HUES48 (cell line): ENCODE data around the gene ZFPL1.
A peak's percentile ranks its signal among the peaks of the same experiment; 100 is the strongest.

Source experiments
- H3K27ac ChIP-seq: one replicate; pipeline ENCODE4 v1.7.0; 2013; ENCODE audit warnings: low read depth, low read length, inconsistent platforms
- H3K27me3 ChIP-seq: 2 replicates; pipeline ENCODE4 v1.6.1; 2013; ENCODE audit warnings: mild to moderate bottlenecking, low read length; ENCODE audit not compliant: control insufficient read depth, insufficient read depth
- H3K36me3 ChIP-seq: 2 replicates; pipeline ENCODE4 v1.6.1; 2013; ENCODE audit warnings: low read length; ENCODE audit not compliant: control insufficient read depth, insufficient read depth
- H3K4me1 ChIP-seq: 2 replicates; pipeline ENCODE4 v1.6.1; 2013; ENCODE audit warnings: mild to moderate bottlenecking, low read length; ENCODE audit not compliant: control insufficient read depth, insufficient read depth
- H3K4me3 ChIP-seq: 2 replicates; pipeline ENCODE4 v1.5.1; 2013; ENCODE audit warnings: mild to moderate bottlenecking, low read depth, low read length
- H3K9ac ChIP-seq: 2 replicates; pipeline ENCODE4 v1.6.1; 2013; ENCODE audit warnings: mild to moderate bottlenecking, low read depth, low read length, moderate library complexity
- H3K9me3 ChIP-seq: 2 replicates; pipeline ENCODE4 v1.6.1; 2013; ENCODE audit warnings: low read length; ENCODE audit not compliant: control insufficient read depth, insufficient read depth

Gene ZFPL1

DNA sequence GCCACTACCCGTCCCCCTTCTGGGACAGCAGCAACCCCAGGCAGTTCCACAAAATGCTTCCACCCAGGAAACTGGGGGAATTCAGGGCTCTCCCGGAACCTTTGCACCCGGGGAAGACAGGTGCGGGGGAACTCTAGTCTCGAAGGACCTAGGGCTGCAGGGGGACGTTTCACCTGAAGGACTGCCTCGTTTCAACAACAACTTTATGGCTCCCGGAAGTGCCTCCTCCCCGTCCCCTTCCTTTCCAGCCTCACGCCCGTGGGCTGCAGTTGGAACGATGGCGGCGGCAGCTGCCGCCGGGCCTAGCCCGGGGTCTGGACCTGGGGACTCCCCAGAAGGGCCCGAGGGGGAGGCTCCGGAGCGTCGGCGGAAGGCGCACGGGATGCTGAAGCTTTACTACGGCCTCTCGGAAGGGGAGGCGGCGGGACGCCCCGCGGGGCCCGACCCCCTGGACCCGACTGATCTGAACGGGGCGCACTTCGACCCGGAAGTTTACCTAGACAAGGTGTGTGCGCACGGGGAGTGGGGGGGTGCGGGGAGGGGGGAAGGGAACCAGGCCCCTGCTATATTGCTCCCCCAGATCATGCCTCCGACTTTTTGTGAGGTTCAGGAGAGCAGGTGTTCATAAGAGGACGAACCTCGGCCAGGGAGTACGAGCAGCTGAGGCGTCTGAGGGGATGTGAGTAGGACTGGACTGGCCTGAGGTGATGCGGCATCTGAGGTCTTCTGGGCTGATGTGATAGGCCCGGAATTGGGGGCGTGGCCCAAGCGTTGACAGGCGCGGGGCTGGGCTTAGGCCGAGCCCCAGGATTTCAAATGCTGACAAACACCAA is 12.2 kb downstream of the ZFPL1 start, which contains the start of gene VPS51:
TSS of gene VPS51 (plus strand) at position 241 of the 833 bp plus-strand sequence. CDS start at position 278, 37 bp downstream.
- peak within 1 kb of the TSS; percentile 88 for H3K27ac ChIP-seq
- H3K27me3 ChIP-seq = no peaks in the 10 kb centered on the region
- H3K9ac ChIP-seq = peak within 1 kb of the TSS; percentile 80
- H3K36me3 ChIP-seq = peaks cover 13% of the 10 kb centered on the region
- H3K4me3 ChIP-seq = peak within 1 kb of the TSS; percentile 86
- no peaks in the 10 kb centered on the region for H3K9me3 ChIP-seq
- peaks cover 3% of the 10 kb centered on the region; the same call in 1 of the 2 replicates for H3K4me1 ChIP-seq

DNA sequence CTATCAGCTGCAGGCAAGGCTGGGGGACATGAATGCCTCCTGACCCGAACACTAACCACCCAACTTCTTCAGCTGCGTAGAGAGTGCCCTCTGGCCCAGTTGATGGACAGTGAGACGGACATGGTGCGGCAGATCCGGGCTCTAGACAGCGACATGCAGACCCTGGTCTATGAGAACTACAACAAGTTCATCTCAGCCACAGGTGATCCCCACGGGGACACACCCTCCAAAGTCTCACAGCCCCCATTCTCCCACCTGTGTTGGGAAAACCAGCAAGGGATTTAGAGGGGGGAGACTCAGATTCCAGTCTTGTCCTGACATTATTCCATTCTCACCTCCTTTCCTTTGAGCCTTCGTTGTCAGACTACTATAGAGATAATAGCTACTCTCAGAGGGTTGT is 12.9 kb downstream of the ZFPL1 start:
- Histone ChIP-seq H3K36me3 (peaks cover 13% of the 10 kb centered on the region), H3K4me1 (peaks cover 3% of the 10 kb centered on the region; the same call in 1 of the 2 replicates), H3K9me3 (no peaks in the 10 kb centered on the region), H3K4me3 (peak overlapping the region; percentile 86), H3K9ac (no peak overlapping the region), H3K27me3 (no peaks in the 10 kb centered on the region), H3K27ac (no peak overlapping the region)

DNA sequence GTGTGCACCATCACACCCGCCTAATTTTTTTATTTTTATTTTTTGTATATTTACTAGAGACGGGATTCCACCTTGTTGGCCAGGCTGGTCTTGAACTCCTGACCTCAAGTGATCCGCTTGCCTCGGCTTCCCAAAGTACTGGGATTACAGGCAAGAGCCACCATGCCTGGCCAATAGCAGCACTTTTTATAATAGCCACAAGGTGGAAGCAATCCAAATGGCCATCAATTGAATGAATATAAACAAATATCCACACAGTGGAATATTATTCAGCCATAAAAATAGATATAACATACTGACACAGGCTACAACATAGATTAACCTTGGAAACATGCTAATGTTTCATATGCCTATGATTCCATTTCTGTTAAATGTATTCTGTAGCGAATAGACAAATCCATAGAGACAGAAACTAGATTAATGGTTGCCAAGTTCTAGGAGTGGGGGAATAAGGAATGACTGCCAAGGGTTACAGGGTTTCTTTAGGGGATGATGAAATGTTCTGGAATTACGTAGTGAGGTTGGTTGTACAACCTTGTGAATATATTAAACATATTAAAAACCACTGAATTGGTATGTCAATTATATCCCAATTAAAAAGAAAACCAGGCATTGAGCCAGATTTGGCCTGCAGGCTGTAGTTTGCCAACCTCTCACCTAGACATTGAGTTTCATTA is 16.8 kb downstream of the ZFPL1 start:
- Histone ChIP-seq H3K27me3 (no peaks in the 10 kb centered on the region), H3K4me1 (peaks cover under 1% of the 10 kb centered on the region; the same call in 1 of the 2 replicates), H3K4me3 (no peak overlapping the region), H3K36me3 (peaks cover 27% of the 10 kb centered on the region), H3K9me3 (no peaks in the 10 kb centered on the region), H3K27ac (no peak overlapping the region), H3K9ac (no peak overlapping the region)

DNA sequence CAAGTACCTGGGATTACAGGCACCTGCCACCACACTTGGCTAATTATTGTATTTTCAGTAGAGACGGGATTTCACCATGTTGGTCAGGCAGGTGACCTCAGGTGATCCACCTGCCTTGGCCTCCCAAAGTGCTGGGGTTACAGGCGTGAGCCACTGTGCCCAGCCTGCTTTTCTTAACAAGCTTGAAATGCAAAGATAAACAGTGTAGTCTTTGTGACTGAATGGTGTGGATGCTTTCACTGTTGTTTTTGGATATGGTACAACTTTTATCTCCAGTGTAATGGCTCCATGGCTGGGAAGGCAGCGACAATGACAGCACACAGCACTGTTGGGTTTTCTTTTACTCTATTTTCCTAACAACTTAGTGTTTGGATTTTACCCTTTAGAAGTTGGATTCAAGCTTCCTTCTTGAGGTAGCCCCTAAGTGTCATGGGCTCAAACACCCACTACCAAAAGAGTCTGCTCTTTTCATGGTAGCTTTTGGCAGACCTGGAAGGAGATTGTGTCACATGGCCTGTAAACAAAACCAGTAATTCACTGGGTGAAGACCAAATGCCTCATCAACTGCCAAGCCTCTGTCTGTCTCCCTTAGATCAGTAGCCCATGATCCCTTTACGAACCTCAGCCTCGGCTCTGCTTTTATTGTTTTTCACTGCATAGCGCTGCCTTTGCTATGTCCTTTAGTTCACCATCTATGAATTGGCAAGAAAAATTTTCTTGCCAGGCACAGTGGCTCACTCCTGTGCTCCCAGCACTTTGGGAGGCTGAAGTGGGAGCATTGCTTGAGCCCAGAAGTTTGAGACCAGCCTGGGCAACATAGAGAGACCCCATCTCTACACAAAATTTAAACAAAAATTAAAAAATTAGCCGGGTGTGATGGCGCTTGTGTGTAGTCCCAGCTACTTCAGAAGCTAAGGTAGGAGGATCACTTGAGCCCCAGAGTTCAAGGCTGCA is 18.4 kb downstream of the ZFPL1 start:
- no peak overlapping the region for H3K27ac ChIP-seq

GRCh38 chr11:65103476-65103875 is 19.5 kb downstream of the ZFPL1 start:
- peaks cover 32% of the 10 kb centered on the region for H3K36me3 ChIP-seq
- no peaks in the 10 kb centered on the region for H3K9me3 ChIP-seq
- H3K9ac ChIP-seq = no peak overlapping the region
- H3K4me1 ChIP-seq = no peaks in the 10 kb centered on the region
- no peaks in the 10 kb centered on the region for H3K27me3 ChIP-seq
- no peak overlapping the region for H3K27ac ChIP-seq
- no peak overlapping the region for H3K4me3 ChIP-seq

More for the DNA sequence above, 18.4 kb downstream of the ZFPL1 start:
- Histone ChIP-seq H3K27me3 (no peaks in the 10 kb centered on the region), H3K9ac (no peak overlapping the region), H3K4me1 (no peaks in the 10 kb centered on the region), H3K4me3 (no peak overlapping the region), H3K9me3 (no peaks in the 10 kb centered on the region), H3K36me3 (peaks cover 30% of the 10 kb centered on the region)

- Histone ChIP-seq H3K9me3 (no peaks in the 10 kb centered on the region), H3K9ac (no peak overlapping the region), H3K27me3 (no peaks in the 10 kb centered on the region), H3K27ac (no peak overlapping the region), H3K4me1 (no peaks in the 10 kb centered on the region), H3K4me3 (no peak overlapping the region), H3K36me3 (peaks cover 36% of the 10 kb centered on the region)
These were observed 20.6 kb downstream of the ZFPL1 start for GRCh38 chr11:65104628-65105027.

DNA sequence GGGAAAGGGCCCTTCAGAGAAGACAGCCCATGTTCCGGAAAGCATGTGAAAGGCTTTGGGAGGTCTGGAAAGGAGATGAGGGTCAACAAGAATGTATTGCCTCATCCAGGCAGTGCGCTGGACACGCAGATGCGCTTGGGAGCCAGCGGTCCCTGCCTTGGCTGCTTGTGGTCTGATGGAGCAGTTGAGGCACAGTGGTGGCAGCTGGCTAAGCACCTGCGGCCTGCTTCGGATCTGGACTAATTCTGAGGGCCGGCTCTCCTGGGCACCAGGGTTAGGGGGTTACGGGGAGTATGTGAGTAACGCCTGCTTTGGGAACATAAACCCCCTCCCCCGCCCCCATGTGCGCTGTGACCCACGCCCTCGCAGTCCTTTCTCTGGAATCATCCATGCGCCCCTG is 23.1 kb downstream of the ZFPL1 start:
- H3K9me3 ChIP-seq = no peaks in the 10 kb centered on the region
- H3K27ac ChIP-seq = no peak overlapping the region
- H3K27me3 ChIP-seq = no peaks in the 10 kb centered on the region
- H3K4me3 ChIP-seq = no peak overlapping the region
- H3K4me1 ChIP-seq = peaks cover 7% of the 10 kb centered on the region; the same call in 1 of the 2 replicates
- H3K36me3 ChIP-seq = peaks cover 37% of the 10 kb centered on the region
- H3K9ac ChIP-seq = no peak overlapping the region

- H3K27ac ChIP-seq = no peak overlapping the region
- H3K27me3 ChIP-seq = no peaks in the 10 kb centered on the region
- no peak overlapping the region for H3K9ac ChIP-seq
- H3K4me1 ChIP-seq = peaks cover 7% of the 10 kb centered on the region; the same call in 1 of the 2 replicates
- H3K4me3 ChIP-seq = no peak overlapping the region
- H3K36me3 ChIP-seq = peaks cover 37% of the 10 kb centered on the region
- H3K9me3 ChIP-seq = no peaks in the 10 kb centered on the region
These were observed 23.9 kb downstream of the ZFPL1 start for GRCh38 chr11:65107751-65108468.

- peaks cover 35% of the 10 kb centered on the region for H3K36me3 ChIP-seq
- peaks cover 11% of the 10 kb centered on the region; the same call in 1 of the 2 replicates for H3K4me1 ChIP-seq
- H3K9ac ChIP-seq = no peak overlapping the region
- H3K9me3 ChIP-seq = no peaks in the 10 kb centered on the region
- no peak overlapping the region for H3K4me3 ChIP-seq
- no peak overlapping the region for H3K27ac ChIP-seq
- H3K27me3 ChIP-seq = no peaks in the 10 kb centered on the region
These were observed 24.6 kb downstream of the ZFPL1 start for GRCh38 chr11:65108469-65109123.
